ENCODE measurements around the gene YRDC. TPM values are rescaled to one million over a fixed set of nuclear protein-coding genes. Genes with fewer than 3 reads are reported as not detected.

YRDC gene
- total and polyA plus RNA-seq, 4 donors = 8.5 to 12.2 (median 10.7) TPM

DNA sequence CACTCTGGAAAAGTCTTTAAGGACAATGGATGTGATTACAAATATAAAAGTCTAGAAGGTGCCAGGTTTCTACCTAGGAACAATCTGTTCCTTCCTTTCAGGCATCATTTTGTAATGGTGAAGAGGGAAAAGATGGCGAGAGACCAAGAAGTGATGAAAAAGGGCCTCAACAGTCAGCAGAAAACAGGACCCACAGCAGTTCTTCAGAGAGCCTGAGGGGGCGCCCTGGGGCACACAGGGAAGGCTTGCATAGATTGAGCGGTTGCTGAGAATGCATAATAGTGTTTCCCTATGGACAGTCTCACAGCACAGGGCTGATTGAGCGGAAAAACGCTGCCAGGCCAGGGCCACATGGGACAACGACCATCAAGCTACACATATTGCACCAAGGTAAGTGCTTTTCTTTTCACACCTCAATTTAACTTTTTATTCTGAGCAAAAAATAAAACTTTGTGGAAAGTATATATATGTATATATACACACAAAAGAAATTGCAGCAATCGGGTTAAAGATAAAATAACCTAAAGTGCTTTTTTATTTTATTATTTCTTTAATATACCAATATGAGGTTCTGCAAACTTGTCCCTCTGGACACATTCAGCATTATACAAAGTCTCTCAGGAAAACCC, 3.1 kb upstream of the YRDC start:
- intact Hi-C loops (cut with DNase I) = loop anchor here in 1 of 2 donors (5.0 kb wide), 1 partner anchor 46 kb away; the partner anchor contains the start of gene MTF1

DNA sequence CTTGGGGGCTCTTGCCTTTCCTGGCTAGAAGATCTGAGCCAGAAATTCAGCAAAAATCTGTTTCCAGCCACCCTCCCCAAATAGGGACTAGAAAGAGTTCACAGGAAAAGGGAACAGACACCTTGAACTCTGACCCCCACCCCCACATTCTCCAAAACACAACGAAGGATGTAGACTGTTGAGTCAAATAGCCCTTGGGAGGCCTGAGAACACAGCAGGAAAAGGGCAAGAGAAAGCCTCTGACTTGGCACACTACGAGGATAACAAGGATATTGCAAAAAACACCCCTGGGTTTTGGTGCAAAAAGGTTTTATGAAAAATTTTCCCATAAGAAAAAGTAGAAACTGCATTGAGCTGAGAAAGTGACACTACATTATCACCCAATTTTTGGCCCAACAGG, 1.9 kb upstream of the YRDC start:
- no peak for DNase-seq
- no peak overlapping the region for H3K4me3 ChIP-seq (ENCODE audit: low read length in 2 of 2)
- peaks cover 2 to 7% of the 10 kb centered on the region in 2 donors for H3K36me3 ChIP-seq (ENCODE audit: control insufficient read depth in 1 of 2, insufficient read depth in 2 of 2, low read length in 1 of 2)
- no peaks in the 10 kb centered on the region for H3K9me3 ChIP-seq (ENCODE audit: control insufficient read depth, low read length)
- no peak for ATAC-seq (ENCODE audit: low FRiP score)
- no peaks in the 10 kb centered on the region for H3K27me3 ChIP-seq (ENCODE audit: control insufficient read depth in 1 of 2, insufficient read depth in 2 of 2, low read length in 1 of 2)
- no peaks in the 10 kb centered on the region for H3K4me1 ChIP-seq (ENCODE audit: control insufficient read depth in 1 of 2, insufficient read depth in 2 of 2, low read length in 2 of 2)
- intact Hi-C loops (cut with DNase I) = loop anchor here (2.0 to 10.0 kb wide), 5 partner anchors 47 to 1345 kb away; partner anchors contain the start of genes MTF1 (in 2 of the 2), CDCA8 (in 1 of the 2) and MRPS15 (in 1 of the 2)
- 41 to 46% methylated on average over 2 of the region's 2 CpGs for WGBS, 2 donors
- H3K27ac ChIP-seq (ENCODE audit: low read depth in 1 of 2, low read length in 2 of 2) = no peak overlapping the region

More for the DNA sequence above, 3.1 kb upstream of the YRDC start:
- Histone ChIP-seq H3K4me3 (ENCODE audit: low read length in 2 of 2) (no peak overlapping the region), H3K9me3 (ENCODE audit: control insufficient read depth, low read length) (no peaks in the 10 kb centered on the region), H3K36me3 (ENCODE audit: control insufficient read depth in 1 of 2, insufficient read depth in 2 of 2, low read length in 1 of 2) (peaks cover 0 to 6% of the 10 kb centered on the region in 2 donors), H3K4me1 (ENCODE audit: control insufficient read depth in 1 of 2, insufficient read depth in 2 of 2, low read length in 2 of 2) (no peaks in the 10 kb centered on the region), H3K27ac (ENCODE audit: low read depth in 1 of 2, low read length in 2 of 2) (no peak overlapping the region), H3K27me3 (ENCODE audit: control insufficient read depth in 1 of 2, insufficient read depth in 2 of 2, low read length in 1 of 2) (no peaks in the 10 kb centered on the region)
- 50 to 54% methylated on average over 7 of the region's 7 CpGs for WGBS, 2 donors
- peak; percentile 74 to 83 for DNase-seq
- ATAC-seq (ENCODE audit: low FRiP score) = no peak

DNA sequence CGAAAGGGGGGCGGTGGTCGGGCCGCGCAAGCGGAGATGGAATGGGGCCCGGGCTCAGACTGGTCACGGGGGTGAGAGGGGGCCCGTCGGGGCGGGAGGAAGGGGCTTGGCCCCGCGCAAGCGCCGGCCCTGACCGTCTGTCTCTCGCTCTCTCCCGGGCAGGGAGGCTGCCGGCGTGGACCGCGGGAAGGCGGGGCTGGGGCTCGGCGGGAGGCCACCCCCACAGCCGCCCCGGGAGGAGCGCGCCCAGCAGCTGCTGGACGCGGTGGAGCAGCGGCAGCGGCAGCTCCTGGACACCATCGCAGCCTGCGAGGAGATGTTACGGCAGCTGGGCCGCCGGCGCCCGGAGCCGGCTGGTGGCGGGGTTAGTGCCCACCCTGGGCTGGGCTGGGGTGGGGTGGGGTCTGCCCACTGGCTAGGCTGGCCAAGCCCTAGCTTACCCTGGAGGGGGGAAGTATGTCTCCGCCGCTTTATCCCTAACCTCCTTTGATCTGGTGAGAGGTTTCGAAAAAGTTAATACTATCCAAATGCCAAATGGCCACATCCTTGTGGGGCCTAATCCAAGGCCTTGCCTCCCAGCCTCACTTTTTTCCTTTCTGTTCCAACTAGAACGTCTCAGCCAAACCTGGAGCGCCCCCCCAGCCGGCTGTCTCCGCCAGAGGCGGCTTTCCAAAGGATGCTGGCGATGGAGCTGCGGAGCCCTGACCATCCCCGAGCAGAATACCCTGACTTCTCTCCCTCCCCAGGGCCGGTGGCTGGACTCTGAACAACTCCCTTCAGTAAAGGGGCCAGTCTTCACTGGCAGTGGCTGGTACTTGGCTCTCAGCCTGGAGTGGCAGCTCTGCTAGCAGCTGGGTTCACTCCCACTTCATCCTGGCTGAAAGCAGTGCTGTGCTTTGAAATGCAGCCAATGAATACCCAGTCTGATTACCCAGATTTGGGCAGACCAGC, 636 bp upstream of the YRDC start:
- no peaks in the 10 kb centered on the region for H3K4me1 ChIP-seq (ENCODE audit: control insufficient read depth in 1 of 2, insufficient read depth in 2 of 2, low read length in 2 of 2)
- H3K27me3 ChIP-seq (ENCODE audit: control insufficient read depth in 1 of 2, insufficient read depth in 2 of 2, low read length in 1 of 2) = no peaks in the 10 kb centered on the region
- H3K36me3 ChIP-seq (ENCODE audit: control insufficient read depth in 1 of 2, insufficient read depth in 2 of 2, low read length in 1 of 2) = peaks cover 2 to 10% of the 10 kb centered on the region in 2 donors
- WGBS, 2 donors = 1 to 2% methylated on average over 34 to 54 of the region's 54 CpGs
- peak overlapping the region; percentile 24 to 83 for H3K27ac ChIP-seq (ENCODE audit: low read depth in 1 of 2, low read length in 2 of 2)
- H3K4me3 ChIP-seq (ENCODE audit: low read length in 2 of 2) = peak overlapping the region; percentile 90 to 97
- intact Hi-C loops (cut with DNase I) = loop anchor here (2.0 to 10.0 kb wide), 4 partner anchors 50 to 1344 kb away; partner anchors contain the start of genes CDCA8 (in 1 of the 2), MRPS15 (in 1 of the 2) and MTF1 (in 1 of the 2)
- DNase-seq (peak; percentile 82 to 92), ATAC-seq (ENCODE audit: low FRiP score) (peak; percentile 89)
- H3K9me3 ChIP-seq (ENCODE audit: control insufficient read depth, low read length) = no peaks in the 10 kb centered on the region

DNA sequence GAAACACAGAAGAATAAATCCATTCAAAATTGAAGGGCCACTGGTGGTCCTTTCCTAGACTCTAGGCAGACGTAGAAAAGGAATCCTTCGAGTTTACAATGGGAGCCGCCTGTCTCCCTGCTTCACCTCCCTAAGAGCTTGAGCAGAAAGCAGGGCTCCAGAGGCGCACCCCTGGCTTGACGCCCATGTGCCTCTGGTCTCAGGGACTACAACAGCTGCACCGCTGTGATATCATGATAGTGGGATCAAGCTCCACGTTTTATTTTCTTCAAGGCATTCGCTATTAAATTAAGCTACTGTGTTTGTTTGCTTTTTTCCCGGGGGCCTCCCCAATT, 821 bp downstream of the YRDC start:
- Histone ChIP-seq H3K27me3 (ENCODE audit: control insufficient read depth in 1 of 2, insufficient read depth in 2 of 2, low read length in 1 of 2) (no peaks in the 10 kb centered on the region), H3K36me3 (ENCODE audit: control insufficient read depth in 1 of 2, insufficient read depth in 2 of 2, low read length in 1 of 2) (peaks cover 2 to 7% of the 10 kb centered on the region in 2 donors), H3K4me3 (ENCODE audit: low read length in 2 of 2) (peak overlapping the region; percentile 62 to 90), H3K4me1 (ENCODE audit: control insufficient read depth in 1 of 2, insufficient read depth in 2 of 2, low read length in 2 of 2) (no peaks in the 10 kb centered on the region), H3K9me3 (ENCODE audit: control insufficient read depth, low read length) (no peaks in the 10 kb centered on the region), H3K27ac (ENCODE audit: low read depth in 1 of 2, low read length in 2 of 2) (peak overlapping the region in 1 of 2 donors; percentile 78)
- DNase-seq (no peak), ATAC-seq (ENCODE audit: low FRiP score) (no peak)
- intact Hi-C loops (cut with DNase I) = loop anchor here (5.0 to 10.0 kb wide), 3 partner anchors 110 to 1342 kb away; partner anchors contain the start of genes CDCA8 (in 1 of the 2) and MRPS15 (in 1 of the 2)
- 10 to 12% methylated on average over 9 of the region's 9 CpGs for WGBS, 2 donors

DNA sequence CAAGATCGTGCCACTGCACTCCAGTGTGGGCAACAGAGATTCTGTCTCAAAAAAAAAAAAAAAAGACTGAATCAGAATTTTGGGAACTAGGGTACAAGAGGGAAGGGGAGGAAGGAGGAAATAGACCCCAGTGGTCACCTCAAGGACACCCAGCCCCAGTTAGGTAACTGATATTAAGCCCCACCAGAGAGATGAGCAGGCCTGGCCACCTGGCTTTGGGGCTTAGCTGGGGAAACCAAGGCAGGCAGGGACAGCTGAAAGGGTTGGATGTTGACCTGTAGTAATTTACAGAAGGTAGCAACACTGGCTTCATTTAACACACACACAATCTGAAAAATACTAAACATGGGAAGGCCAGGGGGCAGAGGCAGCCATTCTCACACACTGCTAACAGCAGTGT, 5.6 kb downstream of the YRDC start:
- H3K36me3 ChIP-seq (ENCODE audit: control insufficient read depth in 1 of 2, insufficient read depth in 2 of 2, low read length in 1 of 2) = peaks cover 2 to 7% of the 10 kb centered on the region in 2 donors
- whole genome bisulfite sequencing, 2 donors = 96 to 100% methylated on average over 1 of the region's 1 CpG
- intact Hi-C loops (cut with DNase I) = loop anchor here in 1 of 2 donors (10.0 kb wide), 1 partner anchor 1338 kb away; the partner anchor contains the start of gene MRPS15
- H3K27ac ChIP-seq (ENCODE audit: low read depth in 1 of 2, low read length in 2 of 2) = no peak overlapping the region
- no peaks in the 10 kb centered on the region for H3K27me3 ChIP-seq (ENCODE audit: control insufficient read depth in 1 of 2, insufficient read depth in 2 of 2, low read length in 1 of 2)
- H3K4me1 ChIP-seq (ENCODE audit: control insufficient read depth in 1 of 2, insufficient read depth in 2 of 2, low read length in 2 of 2) = no peaks in the 10 kb centered on the region
- no peak overlapping the region for H3K4me3 ChIP-seq (ENCODE audit: low read length in 2 of 2)
- no peak for DNase-seq
- no peak for ATAC-seq (ENCODE audit: low FRiP score)
- H3K9me3 ChIP-seq (ENCODE audit: control insufficient read depth, low read length) = no peaks in the 10 kb centered on the region

DNA sequence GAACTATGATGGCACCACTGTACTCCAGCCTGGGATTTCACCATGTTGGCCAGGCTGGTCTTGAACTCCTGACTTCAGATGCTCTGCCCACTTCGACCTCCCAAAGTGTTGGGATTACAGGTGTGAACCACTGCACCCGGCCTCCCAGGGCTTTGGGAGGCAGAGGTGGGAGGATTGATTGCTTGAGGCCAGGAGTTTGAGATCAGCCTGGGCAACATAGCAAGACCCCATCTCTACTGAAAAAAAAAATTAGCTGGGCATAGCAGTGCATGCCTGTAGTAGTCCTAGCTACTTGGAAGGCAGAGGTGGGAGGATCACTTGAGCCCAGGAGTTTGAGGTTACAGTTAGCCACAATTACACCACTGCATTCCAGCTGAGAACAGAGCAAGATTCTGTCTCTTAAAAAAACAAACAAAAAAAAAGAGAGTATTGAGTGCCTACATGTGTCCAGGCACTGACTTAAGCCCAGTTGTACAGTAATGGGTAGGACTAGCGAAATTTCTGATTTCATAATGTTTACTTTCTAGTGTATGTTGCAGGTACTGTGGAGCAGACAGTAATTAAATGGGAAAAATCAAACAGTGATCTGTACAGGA, 10.2 kb downstream of the YRDC start:
- WGBS, 2 donors = 88% methylated on average over 3 of the region's 3 CpGs
- no peaks in the 10 kb centered on the region for H3K4me1 ChIP-seq (ENCODE audit: control insufficient read depth in 1 of 2, insufficient read depth in 2 of 2, low read length in 2 of 2)
- ATAC-seq (ENCODE audit: low FRiP score) (no peak), DNase-seq (peak in 1 of 2 donors; percentile 27)
- H3K9me3 ChIP-seq (ENCODE audit: control insufficient read depth, low read length) = no peaks in the 10 kb centered on the region
- no peaks in the 10 kb centered on the region for H3K36me3 ChIP-seq (ENCODE audit: control insufficient read depth in 1 of 2, insufficient read depth in 2 of 2, low read length in 1 of 2)
- H3K4me3 ChIP-seq (ENCODE audit: low read length in 2 of 2) = no peak overlapping the region
- H3K27ac ChIP-seq (ENCODE audit: low read depth in 1 of 2, low read length in 2 of 2) = no peak overlapping the region
- no peaks in the 10 kb centered on the region for H3K27me3 ChIP-seq (ENCODE audit: control insufficient read depth in 1 of 2, insufficient read depth in 2 of 2, low read length in 1 of 2)
- intact Hi-C loops (cut with DNase I) = no loop called here

DNA sequence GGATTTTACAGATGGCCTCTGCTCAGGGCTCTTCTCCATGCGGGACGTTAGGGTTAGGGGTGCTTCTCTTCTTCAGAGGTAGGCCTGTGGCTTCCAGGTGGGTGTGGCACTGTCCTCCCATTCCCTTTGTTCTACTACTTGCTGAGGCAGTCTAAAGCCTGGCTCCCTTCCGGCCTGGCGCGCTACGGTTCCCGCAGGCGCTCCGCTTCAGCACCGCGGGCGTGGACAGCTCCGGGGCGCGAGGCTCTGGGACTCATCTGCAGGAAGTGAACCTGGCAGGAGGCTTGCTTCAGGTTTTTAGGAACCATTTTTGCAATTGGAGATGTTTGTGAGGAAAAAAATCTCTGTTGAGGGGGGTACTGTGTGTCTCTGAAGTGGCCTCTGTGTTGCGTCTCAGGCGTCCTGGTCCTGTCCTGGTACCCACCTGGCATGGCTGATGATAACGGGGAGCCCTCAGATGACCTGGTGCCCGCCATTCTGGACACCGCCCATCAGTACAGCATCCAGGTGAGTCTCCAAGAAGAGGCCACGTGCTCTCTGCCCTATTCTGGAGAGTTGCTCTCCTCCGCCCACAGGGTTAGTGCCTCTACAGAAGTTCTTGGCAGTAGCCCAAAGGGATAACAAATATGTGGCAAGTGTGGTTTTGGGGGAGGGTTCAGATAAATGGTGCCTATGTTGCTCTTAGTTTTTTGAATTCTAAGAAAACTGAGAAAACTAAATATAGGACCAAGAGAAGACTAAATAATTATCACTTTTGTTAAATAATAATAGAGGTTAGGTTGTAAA, 12.5 kb downstream of the YRDC start:
- peak; percentile 69 for ATAC-seq (ENCODE audit: low FRiP score)
- DNase-seq = peak; percentile 58 to 88
- H3K4me1 ChIP-seq (ENCODE audit: control insufficient read depth in 1 of 2, insufficient read depth in 2 of 2, low read length in 2 of 2) = no peaks in the 10 kb centered on the region
- H3K36me3 ChIP-seq (ENCODE audit: control insufficient read depth in 1 of 2, insufficient read depth in 2 of 2, low read length in 1 of 2) = no peaks in the 10 kb centered on the region
- intact Hi-C loops (cut with DNase I) = no loop called here
- no peaks in the 10 kb centered on the region for H3K9me3 ChIP-seq (ENCODE audit: control insufficient read depth, low read length)
- WGBS, 2 donors = 24 to 25% methylated on average over 22 of the region's 22 CpGs
- no peaks in the 10 kb centered on the region for H3K27me3 ChIP-seq (ENCODE audit: control insufficient read depth in 1 of 2, insufficient read depth in 2 of 2, low read length in 1 of 2)
- H3K27ac ChIP-seq (ENCODE audit: low read depth in 1 of 2, low read length in 2 of 2) = no peak overlapping the region
- no peak overlapping the region for H3K4me3 ChIP-seq (ENCODE audit: low read length in 2 of 2)

Data from aorta (tissue), 5 donors.